ENCODE measurements around the gene UGT2B17.
"Not testable (repeated sequence)": the region's sequence is repeated elsewhere in the genome, so short reads cannot be mapped to it uniquely, and the experiment has no call there.

Gene UGT2B17

GRCh38 chr4:68576272-68577125, at the start of gene UGT2B17:
TSS of gene UGT2B17 (minus strand) at chr4:68576322. CDS start at chr4:68568484, 7,838 bp downstream.
- DNase-seq (ENCODE audit: low read depth): no peak

DNA sequence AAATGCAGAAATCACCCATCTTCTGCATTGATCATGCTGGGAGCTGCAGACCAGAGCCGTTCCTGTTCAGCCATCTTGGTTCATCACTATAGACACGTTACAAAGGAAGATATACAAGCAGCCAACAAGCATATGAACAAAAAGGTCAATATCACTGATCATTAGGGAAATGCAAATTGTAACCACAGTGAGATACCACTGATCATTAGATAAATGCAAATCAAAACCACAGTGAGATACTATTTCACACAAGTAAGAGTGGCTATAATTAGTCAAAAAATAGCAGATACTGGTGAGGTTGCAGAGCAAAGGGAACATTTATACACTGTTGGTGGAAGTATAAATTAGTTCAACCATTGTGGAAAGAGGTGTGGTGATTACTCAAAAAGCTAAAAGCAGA, 46.6 kb upstream of the UGT2B17 start:
- not testable (repeated sequence) for DNase-seq (ENCODE audit: low read depth)

GRCh38 chr4:68617003-68617698, 41.0 kb upstream of the UGT2B17 start:
- DNase-seq (ENCODE audit: low read depth): no peak

- no peak for DNase-seq (ENCODE audit: low read depth)
Observed at GRCh38 chr4:68615699-68616422, 39.7 kb upstream of the UGT2B17 start.

GRCh38 chr4:68613752-68614151, 37.6 kb upstream of the UGT2B17 start:
- DNase-seq (ENCODE audit: low read depth): no peak

DNA sequence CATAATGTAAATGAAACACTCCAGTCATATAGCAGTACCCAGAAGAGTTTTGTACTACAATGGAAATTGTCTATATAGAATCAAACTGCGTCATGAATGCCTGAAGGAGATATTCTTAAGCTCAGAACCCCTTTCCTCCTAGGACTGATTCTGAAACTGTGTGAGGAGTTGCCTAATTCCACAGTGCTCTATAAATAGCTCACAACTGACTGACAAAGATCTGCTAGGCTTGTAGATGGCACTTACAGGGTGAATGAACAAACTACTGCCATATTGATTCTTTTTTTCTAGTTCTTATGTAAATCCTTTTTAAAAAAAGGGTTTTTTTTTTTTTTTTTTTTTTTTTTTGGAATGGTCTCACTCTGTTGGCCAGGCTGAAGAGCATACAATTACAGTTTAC, 30.1 kb upstream of the UGT2B17 start:
- DNase-seq (ENCODE audit: low read depth): no peak

DNA sequence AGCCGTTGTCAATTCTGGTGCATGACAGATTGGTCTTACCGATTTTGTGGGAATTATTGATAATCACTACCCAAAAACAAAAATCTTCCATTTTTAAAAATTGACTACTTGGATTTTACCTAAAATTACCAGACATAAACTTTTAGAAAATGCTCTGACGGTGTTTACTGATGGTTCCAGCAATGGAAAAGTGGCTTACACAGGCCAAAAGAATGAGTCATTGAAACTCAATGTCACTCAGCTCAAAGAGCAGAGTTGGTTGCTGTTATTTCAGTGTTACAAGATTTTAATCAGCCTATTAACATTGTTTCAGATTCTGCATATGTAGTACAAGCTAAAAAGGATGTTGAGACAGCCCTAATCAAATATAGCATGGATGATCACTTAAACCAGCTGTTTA, 23.0 kb upstream of the UGT2B17 start:
- no peak for DNase-seq (ENCODE audit: low read depth)

GRCh38 chr4:68597482-68597881, 21.4 kb upstream of the UGT2B17 start:
- no peak for DNase-seq (ENCODE audit: low read depth)

DNA sequence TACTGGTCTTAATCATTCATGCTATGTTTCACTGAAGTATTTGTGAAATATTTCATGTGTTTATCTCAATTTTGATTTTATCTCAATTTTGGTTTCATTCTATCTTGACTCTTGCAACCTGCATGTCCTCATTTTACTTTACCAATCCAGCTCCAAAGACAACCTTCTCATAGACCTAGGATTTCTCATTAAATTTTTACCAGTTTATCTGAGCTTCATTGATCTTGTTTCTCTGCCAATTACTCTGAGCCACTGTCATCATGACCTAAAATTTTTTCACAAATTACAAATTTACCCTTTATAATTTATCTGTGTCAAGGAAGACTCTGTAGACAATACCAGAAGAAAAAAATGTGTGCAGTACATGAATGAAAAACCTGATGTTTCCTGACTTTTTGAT, 18.6 kb upstream of the UGT2B17 start:
- DNase-seq (ENCODE audit: low read depth): no peak

DNA sequence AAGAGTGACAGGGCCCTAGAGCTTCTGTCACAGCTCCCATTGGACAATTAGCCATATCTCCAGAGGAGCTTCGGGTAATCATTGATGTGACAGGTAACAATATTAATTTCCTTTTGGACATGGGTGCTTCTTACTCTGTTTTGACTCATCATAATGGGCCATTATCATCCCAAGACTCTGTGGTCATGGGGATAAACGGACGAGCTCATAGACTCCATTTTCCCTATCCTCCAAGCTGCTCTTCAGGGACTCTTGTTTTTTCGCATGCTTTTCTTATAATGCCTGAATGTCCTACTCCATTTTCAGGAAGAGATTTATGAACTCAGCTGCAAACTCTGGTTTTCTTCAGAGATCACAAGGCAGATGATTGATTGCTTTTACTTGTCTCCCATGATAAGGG, 17.0 kb upstream of the UGT2B17 start:
- DNase-seq (ENCODE audit: low read depth): no peak

GRCh38 chr4:68592673-68593072, 16.6 kb upstream of the UGT2B17 start:
- DNase-seq (ENCODE audit: low read depth): no peak

DNA sequence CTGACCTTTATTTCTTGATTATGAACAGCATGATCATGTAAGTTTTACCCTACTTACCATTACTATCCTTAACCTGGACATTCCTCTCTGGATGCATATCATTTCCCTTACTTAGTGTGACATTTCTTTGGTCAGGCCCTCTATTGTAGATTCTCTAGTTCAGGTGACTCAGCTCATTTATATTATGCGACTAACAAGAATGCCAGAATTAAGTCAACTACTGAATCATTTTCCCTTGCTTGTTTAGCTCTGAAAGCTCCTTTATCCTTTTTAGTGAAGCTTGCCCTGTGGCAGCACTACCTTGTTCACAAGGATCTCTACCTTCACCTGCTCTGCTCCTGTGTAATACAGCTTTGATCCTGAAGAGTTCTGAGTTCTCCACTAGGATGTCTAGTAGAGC, 15.1 kb upstream of the UGT2B17 start:
- DNase-seq (ENCODE audit: low read depth): no peak

GRCh38 chr4:68589790-68590189, 13.7 kb upstream of the UGT2B17 start:
- no peak for DNase-seq (ENCODE audit: low read depth)

- DNase-seq (ENCODE audit: low read depth): no peak
Observed at GRCh38 chr4:68582339-68582717, 6.2 kb upstream of the UGT2B17 start.

- no peak for DNase-seq (ENCODE audit: low read depth)
Observed at GRCh38 chr4:68581383-68582338, 5.5 kb upstream of the UGT2B17 start.

DNA sequence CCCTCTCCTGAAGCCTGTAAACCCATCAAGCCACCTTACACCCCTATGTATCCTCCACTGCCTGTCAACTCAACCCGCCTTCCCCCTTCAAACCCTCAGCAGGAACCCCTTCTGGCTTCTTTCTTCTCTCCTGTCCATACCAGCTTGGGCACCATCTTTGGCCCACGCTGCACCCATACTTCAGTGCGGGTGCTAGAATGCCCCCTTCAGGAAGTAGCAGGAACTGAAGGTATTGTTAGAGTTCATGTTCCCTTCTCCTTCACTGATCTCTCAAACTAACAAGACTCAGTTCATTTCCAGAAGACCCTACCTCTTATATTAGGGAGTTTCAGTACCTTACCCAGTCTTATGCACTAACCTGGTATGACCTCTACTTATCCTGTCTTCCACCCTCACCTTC, 1.5 kb upstream of the UGT2B17 start:
- DNase-seq (ENCODE audit: low read depth): no peak

DNA sequence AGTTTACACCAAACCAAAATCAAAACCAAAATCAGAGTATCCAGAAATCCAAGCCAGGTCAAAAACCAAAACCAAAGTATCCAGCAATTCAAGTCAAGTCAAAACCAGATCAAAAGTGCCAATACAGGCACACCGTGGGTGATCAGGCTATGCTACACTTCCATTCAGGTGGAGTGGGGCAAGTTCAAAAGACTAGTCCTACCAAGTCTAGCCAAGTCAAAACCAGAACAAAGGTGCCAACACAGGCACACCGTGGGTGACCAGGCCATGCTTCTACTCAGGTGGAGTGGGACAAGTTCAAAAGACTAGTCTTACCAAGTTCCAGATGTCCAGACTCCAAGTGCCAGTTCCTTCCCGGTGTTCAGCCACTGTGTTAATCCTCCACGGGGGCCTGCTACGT, 486 bp downstream of the UGT2B17 start:
- not testable (repeated sequence) for DNase-seq (ENCODE audit: low read depth)

GRCh38 chr4:68575081-68575480, 1.0 kb downstream of the UGT2B17 start:
- no peak for DNase-seq (ENCODE audit: low read depth)

- no peak for DNase-seq (ENCODE audit: low read depth)
Observed at GRCh38 chr4:68572653-68573170, 3.4 kb downstream of the UGT2B17 start.

DNA sequence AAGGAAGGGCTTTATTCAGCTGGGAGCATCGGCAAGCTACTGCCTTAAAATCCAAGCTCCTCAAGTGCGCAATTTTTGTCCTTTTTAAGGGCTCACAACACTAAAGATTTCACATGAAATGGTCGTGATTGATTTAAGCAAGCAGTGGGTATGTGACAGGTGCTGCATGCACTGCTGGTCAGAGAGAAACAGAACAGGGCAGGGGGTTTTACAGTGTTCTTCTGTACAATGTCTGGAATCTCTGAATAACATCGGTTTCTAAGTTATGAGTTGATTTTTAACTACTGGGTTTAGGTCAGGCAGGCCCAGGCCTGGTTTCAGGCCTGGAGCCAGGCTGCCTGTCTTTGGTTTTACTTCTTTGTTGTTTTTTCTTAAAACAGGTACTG, 6.0 kb downstream of the UGT2B17 start:
- no peak for DNase-seq (ENCODE audit: low read depth)

DNA sequence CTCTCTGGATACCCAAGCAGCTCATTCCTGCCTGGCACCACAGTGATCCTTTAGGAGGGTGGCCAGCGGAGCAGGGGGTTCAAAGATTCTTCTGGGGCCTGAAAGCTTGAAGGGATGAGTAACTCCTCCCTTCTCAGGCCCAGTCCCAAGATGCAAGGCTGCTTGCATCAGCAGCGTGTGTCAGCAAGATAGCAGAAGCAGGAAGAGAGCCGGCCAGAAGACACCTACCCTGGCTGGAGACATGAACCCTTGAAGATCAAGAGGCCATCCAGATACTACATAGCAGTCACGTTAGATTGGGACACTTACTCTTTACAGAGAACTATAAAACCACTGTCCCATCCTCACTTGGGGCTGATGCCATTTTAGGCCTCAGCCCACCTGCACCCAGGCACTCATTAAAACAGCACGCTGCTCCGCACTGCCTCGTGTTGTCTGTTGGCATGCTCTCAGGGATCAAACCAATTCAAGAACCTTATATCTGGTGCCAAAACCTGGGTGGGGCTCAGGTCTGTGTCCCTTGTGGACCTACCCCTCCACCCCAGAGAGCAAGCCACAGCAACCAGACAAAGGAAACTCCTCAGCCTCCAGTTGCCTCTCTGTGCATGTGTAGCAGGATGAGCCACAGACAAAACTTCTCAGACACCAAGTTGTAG, 6.5 kb downstream of the UGT2B17 start:
- DNase-seq (ENCODE audit: low read depth): no peak

Data from EH (cell line).